ENCODE data around the gene RARS2. TPM values are rescaled to one million over a fixed set of nuclear protein-coding genes. Genes with fewer than 3 reads are reported as not detected.

The RARS2 gene, protein sequence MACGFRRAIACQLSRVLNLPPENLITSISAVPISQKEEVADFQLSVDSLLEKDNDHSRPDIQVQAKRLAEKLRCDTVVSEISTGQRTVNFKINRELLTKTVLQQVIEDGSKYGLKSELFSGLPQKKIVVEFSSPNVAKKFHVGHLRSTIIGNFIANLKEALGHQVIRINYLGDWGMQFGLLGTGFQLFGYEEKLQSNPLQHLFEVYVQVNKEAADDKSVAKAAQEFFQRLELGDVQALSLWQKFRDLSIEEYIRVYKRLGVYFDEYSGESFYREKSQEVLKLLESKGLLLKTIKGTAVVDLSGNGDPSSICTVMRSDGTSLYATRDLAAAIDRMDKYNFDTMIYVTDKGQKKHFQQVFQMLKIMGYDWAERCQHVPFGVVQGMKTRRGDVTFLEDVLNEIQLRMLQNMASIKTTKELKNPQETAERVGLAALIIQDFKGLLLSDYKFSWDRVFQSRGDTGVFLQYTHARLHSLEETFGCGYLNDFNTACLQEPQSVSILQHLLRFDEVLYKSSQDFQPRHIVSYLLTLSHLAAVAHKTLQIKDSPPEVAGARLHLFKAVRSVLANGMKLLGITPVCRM
- 16.7 to 22.0 TPM (median 20.3 TPM) in 5 replicates for total RNA-seq (2022; extraction: Qiagen RNA extraction; ENCODE audit: low read depth)

DNA sequence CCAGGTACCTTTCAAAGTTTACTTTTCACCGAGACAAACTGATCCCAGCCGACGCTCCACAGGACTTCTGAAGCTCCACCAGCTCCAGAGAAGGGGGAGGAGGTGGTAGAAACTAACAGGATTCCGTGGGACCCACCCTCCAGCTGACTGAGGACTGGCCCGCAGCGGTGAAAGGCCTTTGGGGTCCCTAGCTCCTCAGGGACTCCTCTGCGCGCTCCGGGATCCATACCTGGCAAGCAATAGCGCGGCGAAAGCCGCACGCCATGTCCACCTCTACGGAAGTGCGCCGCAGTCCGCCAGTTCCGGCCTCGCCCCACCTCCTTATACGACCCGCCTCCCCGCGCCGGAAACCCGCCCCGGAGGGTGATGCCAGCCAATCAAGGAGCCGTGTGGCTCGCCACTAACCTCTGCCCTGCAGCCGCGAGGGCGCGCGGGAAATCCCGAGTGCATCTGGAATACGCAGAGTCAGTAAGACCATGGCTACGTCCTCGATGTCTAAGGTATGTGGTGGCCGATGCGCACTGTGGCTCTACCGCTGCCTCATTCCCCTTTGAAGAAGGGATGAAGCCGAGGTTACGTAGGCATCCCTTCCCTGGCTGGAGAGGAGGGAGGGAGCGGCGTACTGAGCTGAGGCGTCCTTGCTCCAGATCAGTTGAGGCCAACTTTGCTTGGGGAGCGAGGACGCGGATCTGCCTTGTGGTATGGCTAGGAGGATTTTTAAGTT lies at the start of gene RARS2, which contains the start of gene ORC3:
TSS of gene RARS2 (minus strand) at position 295 of the 724 bp plus-strand sequence. CDS start at position 265, 30 bp downstream.
TSS of gene ORC3 (plus strand) at position 443 of the 724 bp plus-strand sequence. CDS start at position 477, 34 bp downstream.

DNA sequence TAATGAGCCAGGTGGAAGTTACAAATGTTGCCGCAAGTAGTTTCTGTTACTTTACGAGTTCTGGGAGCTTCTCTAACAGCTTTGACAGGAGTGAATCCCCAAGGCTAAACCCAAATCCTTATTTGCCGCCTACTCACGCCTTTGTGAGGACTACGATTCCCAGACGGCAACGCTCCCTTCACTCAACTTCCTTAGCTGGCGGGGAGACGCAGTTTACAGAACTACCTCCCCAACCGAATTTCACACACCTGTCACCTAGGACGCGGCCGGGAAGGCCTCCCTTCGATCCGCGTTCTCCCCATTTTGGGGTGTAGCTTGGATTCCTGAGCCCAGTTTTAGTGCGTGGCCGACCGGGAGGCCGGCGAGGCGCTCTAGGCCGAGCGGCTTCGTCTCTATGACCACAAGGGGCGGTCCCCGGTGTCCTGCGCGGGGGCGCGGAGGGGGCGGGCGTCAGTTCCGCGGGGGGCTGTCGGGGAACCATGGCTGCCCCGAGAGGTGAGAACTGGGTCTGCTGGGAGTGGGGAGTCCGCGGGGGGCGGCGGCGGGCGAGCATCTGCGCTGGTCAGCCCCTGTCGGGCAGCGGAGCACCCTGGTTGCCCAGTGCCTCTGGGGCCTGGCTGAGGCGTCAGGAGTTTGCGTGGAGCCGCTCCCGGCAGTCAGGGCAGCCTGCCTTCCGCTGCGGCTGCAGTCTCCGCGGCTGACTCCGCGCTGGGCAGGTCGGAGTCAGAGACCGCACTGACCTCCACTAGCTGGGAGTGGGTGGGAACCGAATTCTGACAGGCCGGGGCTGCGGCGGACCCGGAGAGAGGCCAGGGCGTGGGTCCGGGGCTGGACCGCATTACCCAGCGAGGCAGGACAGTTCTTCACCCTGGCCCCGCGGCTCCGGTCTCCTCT lies 117.0 kb downstream of the RARS2 start, which contains the start of gene SLC35A1:
TSS of gene SLC35A1 (plus strand) at position 450 of the 894 bp plus-strand sequence. CDS start at position 480, 30 bp downstream.

Other genes with a start within 250 kb of the RARS2 start
- 0.22 to 0.36 TPM in 2 of 5 replicates, not detected in the others for gene C6orf163, start 245.2 kb downstream of the RARS2 start, total RNA-seq (2022; extraction: Qiagen RNA extraction; ENCODE audit: low read depth)
- gene CFAP206, start 182.0 kb downstream of the RARS2 start, total RNA-seq (2022; extraction: Qiagen RNA extraction; ENCODE audit: low read depth), result 0.17 to 1.1 TPM (median 0.68 TPM) in 5 replicates
- gene SLC35A1, start 117.0 kb downstream of the RARS2 start, total RNA-seq (2022; extraction: Qiagen RNA extraction; ENCODE audit: low read depth), result 5.2 to 10.4 TPM (median 9.6 TPM) in 5 replicates
- 12.9 to 19.8 TPM (median 18.1 TPM) in 5 replicates for gene ORC3, start 148 bp upstream of the RARS2 start, total RNA-seq (2022; extraction: Qiagen RNA extraction; ENCODE audit: low read depth)
- 32.3 to 47.0 TPM (median 41.5 TPM) in 5 replicates for gene AKIRIN2, start 112.2 kb upstream of the RARS2 start, total RNA-seq (2022; extraction: Qiagen RNA extraction; ENCODE audit: low read depth)